HEK293 (cell line): ENCODE measurements around the gene WDR74.

Source experiments
- CTCF ChIA-PET: fragments of 350-600 bp; formaldehyde crosslinking; extraction: SDS; loops from one replicate; lab custom pipeline; 2021; ENCODE audit warnings: antibody characterized with exemption; lab: Yijun Ruan, JAX
- POLR2A ChIA-PET: fragments of 300-600 bp; formaldehyde crosslinking; extraction: SDS; loops from one replicate; lab custom pipeline; 2020; ENCODE audit warnings: antibody characterized with exemption, inconsistent platforms; lab: Yijun Ruan, JAX
- H3K27ac ChIP-seq: fragments of 200-500 bp; sonication (Bioruptor generic); 2 replicates; pipeline ENCODE4 v1.5.1; 2014; ENCODE audit warnings: low read depth, low read length, control low read depth, inconsistent platforms; ENCODE audit errors: extremely low read depth
- H3K36me3 ChIP-seq, 2 experiments: fragments of 200-500 bp in 1 of 2; sonication (Bioruptor generic) in 1 of 2; 1 replicate in 1 of 2; 2 replicates in 1 of 2; pipeline ENCODE4 v1.5.1; 2014 to 2017; ENCODE audit warnings: inconsistent platforms in 2 of 2, low read length in 2 of 2; ENCODE audit not compliant: control insufficient read depth in 2 of 2, insufficient read depth in 1 of 2
- H3K4me1 ChIP-seq: fragments of 200-500 bp; sonication (Bioruptor generic); 2 replicates; pipeline ENCODE4 v1.5.1; 2014; ENCODE audit warnings: mild to moderate bottlenecking, low read length, inconsistent platforms; ENCODE audit not compliant: control insufficient read depth, insufficient read depth
- H3K4me3 ChIP-seq: 2 replicates; pipeline ENCODE4 v1.5.1; 2011; ENCODE audit warnings: low read depth, mild to moderate bottlenecking, control low read depth, low read length, moderate library complexity
- H3K9me3 ChIP-seq: fragments of 200-500 bp; sonication (Bioruptor generic); 2 replicates; pipeline ENCODE4 v1.5.1; 2014; ENCODE audit warnings: low read depth, low read length, inconsistent platforms; ENCODE audit not compliant: control insufficient read depth, insufficient read depth
- GFI1B ChIP-seq: fragments of 450-650 bp; formaldehyde crosslinking; IDR thresholded peaks from 2 replicates; pipeline ENCODE4 v1.5.1; 2016; ENCODE audit warnings: missing biosample characterization, missing genetic modification characterization
- GLI4 ChIP-seq: fragments of 450-650 bp; formaldehyde crosslinking; IDR thresholded peaks from 2 replicates; pipeline ENCODE4 v1.5.1; 2016; ENCODE audit warnings: missing biosample characterization, missing genetic modification characterization
- IKZF3 ChIP-seq: fragments of 450-650 bp; IDR thresholded peaks from 2 replicates; pipeline ENCODE4 v1.5.0; 2018; ENCODE audit warnings: missing biosample characterization, mild to moderate bottlenecking, missing genetic modification characterization, moderate library complexity
- KLF16 ChIP-seq: fragments of 450-650 bp; formaldehyde crosslinking; IDR thresholded peaks from 2 replicates; pipeline ENCODE4 v1.5.1; 2017; ENCODE audit warnings: missing biosample characterization, missing genetic modification characterization
- MEIS1 ChIP-seq: sonication (generic); formaldehyde crosslinking; IDR thresholded peaks from 2 replicates; pipeline ENCODE4 v1.8.1; 2022; ENCODE audit warnings: missing genetic modification reagents, mild to moderate bottlenecking, borderline replicate concordance
- MYNN ChIP-seq: fragments of 450-650 bp; formaldehyde crosslinking; IDR thresholded peaks from 2 replicates; pipeline ENCODE4 v1.5.1; 2016; ENCODE audit warnings: missing biosample characterization, missing genetic modification characterization, borderline replicate concordance
- MZF1 ChIP-seq: fragments of 450-650 bp; formaldehyde crosslinking; IDR thresholded peaks from 2 replicates; pipeline ENCODE4 v1.5.1; 2017; ENCODE audit warnings: missing biosample characterization, missing genetic modification characterization, borderline replicate concordance
- SETDB1 ChIP-seq: IDR thresholded peaks from one replicate; pipeline ENCODE4 v1.6.1; 2017; ENCODE audit warnings: mild to moderate bottlenecking, low read length, moderate library complexity, mixed read lengths; ENCODE audit not compliant: insufficient read length
- ZEB2 ChIP-seq: fragments of 450-650 bp; formaldehyde crosslinking; IDR thresholded peaks from 2 replicates; pipeline ENCODE4 v1.5.1; 2016; ENCODE audit warnings: missing biosample characterization, missing genetic modification characterization
- ZNF10 ChIP-seq: fragments of 450-650 bp; formaldehyde crosslinking; IDR thresholded peaks from 2 replicates; pipeline ENCODE4 v1.5.1; 2017; ENCODE audit warnings: missing biosample characterization, missing genetic modification characterization
- ZNF341 ChIP-seq: fragments of 450-650 bp; formaldehyde crosslinking; IDR thresholded peaks from 2 replicates; pipeline ENCODE4; 2016; ENCODE audit warnings: low read depth, missing biosample characterization, missing genetic modification characterization
- ZNF362 ChIP-seq: fragments of 450-650 bp; formaldehyde crosslinking; IDR thresholded peaks from 2 replicates; pipeline ENCODE4 v1.5.1; 2016; ENCODE audit warnings: missing biosample characterization, missing genetic modification characterization
- ZNF398 ChIP-seq: fragments of 450-650 bp; formaldehyde crosslinking; IDR thresholded peaks from 2 replicates; pipeline ENCODE4 v1.5.1; 2017; ENCODE audit warnings: missing biosample characterization, missing genetic modification characterization
- ZNF416 ChIP-seq: fragments of 450-650 bp; formaldehyde crosslinking; IDR thresholded peaks from 2 replicates; pipeline ENCODE4 v1.5.1; 2016; ENCODE audit warnings: missing biosample characterization, missing genetic modification characterization
- ZNF433 ChIP-seq: fragments of 450-650 bp; formaldehyde crosslinking; IDR thresholded peaks from 2 replicates; pipeline ENCODE4 v1.5.1; 2016; ENCODE audit warnings: missing biosample characterization, missing genetic modification characterization, low read depth
- ZNF549 ChIP-seq: fragments of 450-650 bp; IDR thresholded peaks from 2 replicates; pipeline ENCODE4 v1.5.1; 2018; ENCODE audit warnings: missing biosample characterization, missing genetic modification characterization, mild to moderate bottlenecking, inconsistent platforms, moderate library complexity
- ZNF623 ChIP-seq: fragments of 450-650 bp; formaldehyde crosslinking; IDR thresholded peaks from 2 replicates; pipeline ENCODE4 v1.5.1; 2016; ENCODE audit warnings: missing biosample characterization, missing genetic modification characterization
- ZNF701 ChIP-seq: fragments of 450-650 bp; formaldehyde crosslinking; IDR thresholded peaks from 2 replicates; pipeline ENCODE4 v1.5.1; 2016; ENCODE audit warnings: missing biosample characterization, missing genetic modification characterization
- ZNF704 ChIP-seq: fragments of 450-650 bp; formaldehyde crosslinking; IDR thresholded peaks from 2 replicates; pipeline ENCODE4 v1.5.1; 2016; ENCODE audit warnings: missing biosample characterization, missing genetic modification characterization
- ZNF76 ChIP-seq: fragments of 450-650 bp; formaldehyde crosslinking; IDR thresholded peaks from 2 replicates; pipeline ENCODE4; 2016; ENCODE audit warnings: low read depth, missing biosample characterization, missing genetic modification characterization, borderline replicate concordance
- ZNF768 ChIP-seq: fragments of 450-650 bp; formaldehyde crosslinking; IDR thresholded peaks from 2 replicates; pipeline ENCODE4 v1.5.1; 2018; ENCODE audit warnings: missing biosample characterization, mild to moderate bottlenecking, missing genetic modification characterization
- ZNF776 ChIP-seq: fragments of 450-650 bp; formaldehyde crosslinking; IDR thresholded peaks from 2 replicates; pipeline ENCODE4 v1.5.0; 2017; ENCODE audit warnings: missing biosample characterization, missing genetic modification characterization, borderline replicate concordance
- ZNF785 ChIP-seq: fragments of 450-650 bp; formaldehyde crosslinking; IDR thresholded peaks from 2 replicates; pipeline ENCODE4 v1.5.1; 2016; ENCODE audit warnings: missing biosample characterization, missing genetic modification characterization
- ZNF837 ChIP-seq: fragments of 450-650 bp; formaldehyde crosslinking; IDR thresholded peaks from 2 replicates; pipeline ENCODE4 v1.5.1; 2016; ENCODE audit warnings: missing biosample characterization, missing genetic modification characterization

WDR74 gene

GRCh38 chr11:62889126-62889483 is 49.7 kb upstream of the WDR74 start:
- H3K4me1 ChIP-seq, result no peaks in the 10 kb centered on the region
- CTCF ChIA-PET, result interaction anchor here (1.2 kb wide), 1 partner anchor 8 kb away, joined by 5 read pairs; the partner anchor contains the start of gene SLC3A2
- H3K36me3 ChIP-seq, result peaks cover 26 to 55% of the 10 kb centered on the region in 2 experiments; a peak in 2 of 3 replicates
- H3K9me3 ChIP-seq, result no peaks in the 10 kb centered on the region
- POLR2A ChIA-PET, result interaction anchor here (0.9 to 3.1 kb wide), 10 partner anchors 7 to 298 kb away, joined by 3 to 34 read pairs (median 6); partner anchors contain the start of genes SLC3A2, TMEM179B, TUT1 and WDR74
- H3K4me3 ChIP-seq, result no peak overlapping the region
- no peak overlapping the region for H3K27ac ChIP-seq
- TF ChIP-seq ZNF341 (tag by site-specific recombination) (no peak), ZEB2 (tag by site-specific recombination) (no peak), SETDB1 (no peak), MYNN (tag by site-specific recombination) (no peak)
- TF ChIP-seq, all 188 proteins: peak for 0

- TF ChIP-seq ZNF701 (tag by site-specific recombination) (no peak), ZNF433 (tag by site-specific recombination) (no peak), ZNF398 (no peak), ZNF768 (tag by site-specific recombination) (no peak), ZNF416 (tag by site-specific recombination) (no peak), MZF1 (no peak), KLF16 (no peak), GLI4 (tag by site-specific recombination) (no peak), IKZF3 (tag by site-specific recombination) (no peak), ZNF549 (tag by site-specific recombination) (no peak), ZNF704 (no peak), ZNF362 (no peak), ZNF776 (tag by site-specific recombination) (no peak), ZNF837 (no peak), ZNF10 (tag by site-specific recombination) (no peak), ZNF623 (no peak), MEIS1 (no peak), GFI1B (tag by site-specific recombination) (no peak), ZNF785 (tag by site-specific recombination) (no peak), ZNF76 (tag by site-specific recombination) (no peak)
- Histone ChIP-seq H3K27ac (no peak overlapping the region), H3K4me3 (no peak overlapping the region), H3K36me3 (peaks cover 26 to 62% of the 10 kb centered on the region in 2 experiments; a peak in 2 of 3 replicates), H3K9me3 (no peaks in the 10 kb centered on the region), H3K4me1 (no peaks in the 10 kb centered on the region)
- ChIA-PET CTCF (interaction anchor here (3.6 kb wide), 1 partner anchor 17 kb away, joined by 17 read pairs; no protein-coding TSS in a partner anchor), POLR2A (interaction anchor here (1.0 kb wide), 1 partner anchor 48 kb away, joined by 3 read pairs; no protein-coding TSS in a partner anchor)
Observed at GRCh38 chr11:62888406-62888805, 49.0 kb upstream of the WDR74 start.
